IMR-90 (cell line): ENCODE data around the gene BOD1L2.

Experiments used
- BHLHE40 ChIP-seq: fragments of 150-350 bp; IDR thresholded peaks from 2 replicates; pipeline ENCODE4 v1.6.1; 2016; ENCODE audit warnings: mild to moderate bottlenecking, low read depth, low read length
- CEBPB ChIP-seq: IDR thresholded peaks from 2 replicates; pipeline ENCODE4 v1.6.1; 2012; ENCODE audit warnings: low read depth, low read length, improper control_type of control experiment
- CTCF ChIP-seq: conservative IDR thresholded peaks from 2 replicates; pipeline ENCODE4 v1.5.1; 2012; ENCODE audit warnings: mild to moderate bottlenecking, low read depth, low read length, improper control_type of control experiment
- ELK1 ChIP-seq: fragments of 150-350 bp; IDR thresholded peaks from 2 replicates; pipeline ENCODE4 v1.6.1; 2016; ENCODE audit warnings: low read depth, mild to moderate bottlenecking, low read length, moderate library complexity, borderline replicate concordance
- MXI1 ChIP-seq: IDR thresholded peaks from 2 replicates; pipeline ENCODE4 v1.6.1; 2012; ENCODE audit warnings: low read depth, mild to moderate bottlenecking, low read length, moderate library complexity, borderline replicate concordance
- POLR2A ChIP-seq: IDR thresholded peaks from 2 replicates; pipeline ENCODE4 v1.6.1; 2012; ENCODE audit warnings: mild to moderate bottlenecking, low read depth, low read length
- RAD21 ChIP-seq: IDR thresholded peaks from 2 replicates; pipeline ENCODE4 v1.6.1; 2012; ENCODE audit warnings: low read length, improper control_type of control experiment
- RCOR1 ChIP-seq: IDR thresholded peaks from 2 replicates; pipeline ENCODE4 v1.6.1; 2012; ENCODE audit warnings: mild to moderate bottlenecking, low read length, improper control_type of control experiment; ENCODE audit not compliant: insufficient replicate concordance
- RFX5 ChIP-seq: IDR thresholded peaks from 2 replicates; pipeline ENCODE4 v1.8.0; 2012; ENCODE audit warnings: low read depth, mild to moderate bottlenecking, low read length, moderate library complexity
- SMC3 ChIP-seq: fragments of 150-350 bp; IDR thresholded peaks from 2 replicates; pipeline ENCODE4 v1.6.1; 2016; ENCODE audit warnings: low read depth, mild to moderate bottlenecking, antibody characterized with exemption, low read length, moderate library complexity
- USF2 ChIP-seq: fragments of 150-350 bp; IDR thresholded peaks from 2 replicates; pipeline ENCODE4 v1.6.1; 2017; ENCODE audit warnings: mild to moderate bottlenecking, antibody characterized with exemption, low read length, low read depth

GRCh38 chr18:57107140-57107832, 39.6 kb upstream of the BOD1L2 start:
- TF ChIP-seq CTCF (no peak), POLR2A (no peak), USF2 (no peak), CEBPB (no peak), BHLHE40 (no peak), RAD21 (no peak), ELK1 (no peak), SMC3 (no peak), RCOR1 (no peak), MXI1 (no peak), RFX5 (no peak)
